PC-3 (cell line): ENCODE data around the gene CTNND2. TPM values are rescaled to one million over a fixed set of nuclear protein-coding genes. Genes with fewer than 3 reads are reported as not detected.

Source experiments
- ATAC-seq: fragments of 200-7000 bp; cut with Tn5 transposase; 2 replicates; pipeline ENCODE4 v1.9.1; 2020; ENCODE audit warnings: mild to moderate bottlenecking, moderate library complexity
- BruUV-seq: library from RNA; stranded (reverse); fragments of 400-500 nt; replicated peaks from 2 replicates; lab custom pipeline; 2021; lab: Mats Ljungman, UMichigan
- CTCF ChIA-PET: fragments of 300-600 bp; sonication (Branson Sonifier 250); formaldehyde crosslinking; loops from one replicate; lab custom pipeline; 2022; ENCODE audit warnings: antibody characterized with exemption; lab: Charles Lee
- POLR2A ChIA-PET: fragments of 300-600 bp; sonication (Branson Sonifier 250); formaldehyde crosslinking; loops from one replicate; lab custom pipeline; 2022; ENCODE audit warnings: antibody characterized with exemption; ENCODE audit not compliant: unreplicated experiment; lab: Charles Lee
- DNase-seq: peaks from one replicate; pipeline ENCODE4 v3.0.0-alpha.2; 2015
- H2AFZ ChIP-seq: fragments of 300-600 bp; sonication (generic); 2 replicates; pipeline ENCODE4 v1.6.0; 2016; ENCODE audit warnings: antibody characterized with exemption, low read length
- H3F3A ChIP-seq: fragments of 300-600 bp; sonication (generic); one replicate; pipeline ENCODE4 v1.6.0; 2017; ENCODE audit warnings: antibody characterized with exemption, low read length, control low read depth, mild to moderate bottlenecking; ENCODE audit not compliant: unreplicated experiment
- H3K27ac ChIP-seq: fragments of 300-600 bp; sonication (generic); 2 replicates; pipeline ENCODE4 v1.5.1; 2016; ENCODE audit warnings: mild to moderate bottlenecking, low read length
- H3K27me3 ChIP-seq: fragments of 300-600 bp; sonication (generic); 2 replicates; pipeline ENCODE4 v1.6.1; 2016; ENCODE audit warnings: low read length, mixed read lengths
- H3K36me3 ChIP-seq: fragments of 300-600 bp; sonication (generic); 2 replicates; pipeline ENCODE4 v1.6.1; 2016; ENCODE audit warnings: low read depth, mixed run types, low read length, mixed read lengths
- H3K4me1 ChIP-seq: fragments of 300-600 bp; sonication (generic); 2 replicates; pipeline ENCODE4 v1.5.1; 2016; ENCODE audit warnings: low read length; ENCODE audit not compliant: insufficient read depth
- H3K4me2 ChIP-seq: fragments of 300-600 bp; sonication (generic); 2 replicates; pipeline ENCODE4 v1.6.0; 2016; ENCODE audit warnings: low read length
- H3K4me3 ChIP-seq: fragments of 300-600 bp; sonication (generic); 2 replicates; pipeline ENCODE4 v1.5.1; 2016; ENCODE audit warnings: mild to moderate bottlenecking, low read length, mixed read lengths
- H3K79me2 ChIP-seq: fragments of 300-600 bp; sonication (generic); 2 replicates; pipeline ENCODE4 v1.6.1; 2017; ENCODE audit warnings: low read length, mixed read lengths
- H3K9ac ChIP-seq: fragments of 300-600 bp; sonication (generic); 2 replicates; pipeline ENCODE4 v1.6.0; 2016; ENCODE audit warnings: mild to moderate bottlenecking, low read length
- H3K9me2 ChIP-seq: fragments of 300-600 bp; sonication (generic); replicated peaks from 2 replicates; pipeline ENCODE4 v1.6.1; 2016; ENCODE audit warnings: mixed run types, low read length, mixed read lengths
- H3K9me3 ChIP-seq: fragments of 300-600 bp; sonication (generic); 2 replicates; pipeline ENCODE4 v1.6.1; 2016; ENCODE audit warnings: low read length, mixed read lengths
- H4K20me1 ChIP-seq: fragments of 300-600 bp; sonication (generic); 2 replicates; pipeline ENCODE4 v1.6.1; 2016; ENCODE audit warnings: low read length, mixed read lengths
- EZH2 ChIP-seq: fragments of 300-600 bp; sonication (generic); IDR thresholded peaks from one replicate; pipeline ENCODE4 v1.6.1; 2017; ENCODE audit warnings: antibody characterized with exemption, mild to moderate bottlenecking, low read length; ENCODE audit not compliant: unreplicated experiment
- EZH2phosphoT487 ChIP-seq: fragments of 300-600 bp; sonication (generic); IDR thresholded peaks from 2 replicates; pipeline ENCODE4 v1.6.1; 2018; ENCODE audit warnings: mild to moderate bottlenecking, antibody characterized with exemption, low read length, borderline replicate concordance
- intact Hi-C: fragments of 100-400 bp; cut with micrococcal nuclease; formaldehyde crosslinking; loops from 2 replicates; pipeline ENCODE4 v1.9.0; 2023
- total RNA-seq: library from RNA; depleted of rRNA; stranded (reverse); fragments of >200 nt; gene quantifications from 2 replicates; pipeline ENCODE4 v1.2.3, GENCODE V29; 2014
- TF ChIP-seq, protein P1 (sequence below): fragments of 300-600 bp; sonication (generic); conservative IDR thresholded peaks from 2 replicates; pipeline ENCODE4 v1.5.1; 2017; ENCODE audit warnings: antibody characterized with exemption, low read depth, mild to moderate bottlenecking, low read length

Gene CTNND2
- total RNA-seq, 1 experiment from 2014 or later: 1.8 TPM

DNA sequence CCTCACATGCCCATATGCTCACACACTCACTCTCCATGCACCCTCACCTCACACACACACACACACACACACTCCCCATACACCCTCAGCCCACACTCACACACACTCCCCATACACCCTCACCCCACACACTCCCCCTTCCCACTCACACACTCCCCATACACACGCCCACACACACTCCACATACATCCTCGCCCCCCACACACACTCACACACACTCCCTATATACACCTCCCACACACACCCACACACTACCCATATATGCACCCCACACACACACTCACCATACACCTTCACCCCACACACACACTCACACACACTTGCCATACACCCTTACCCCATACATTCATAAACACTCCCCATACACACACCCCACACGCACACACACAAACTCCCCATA lies 592.5 kb downstream of the CTNND2 start:
- Histone ChIP-seq H3K4me3 (no peak overlapping the region), H3K4me2 (no peak overlapping the region), H3K9ac (no peak overlapping the region), H3K36me3 (no peaks in the 10 kb centered on the region), H3K27me3 (0 out of 2 replicates have a peak, but pooled peaks cover 3% of the 10 kb centered on the region), H3K9me3 (no peaks in the 10 kb centered on the region), H3K9me2 (no peaks in the 10 kb centered on the region), H3K27ac (no peak overlapping the region), H3F3A (no peaks in the 10 kb centered on the region), H3K79me2 (no peaks in the 10 kb centered on the region), H2AFZ (no peak overlapping the region), H3K4me1 (no peaks in the 10 kb centered on the region), H4K20me1 (no peaks in the 10 kb centered on the region)
- POLR2A ChIA-PET: no interaction called here
- TF ChIP-seq EZH2: no peak
- TF ChIP-seq, protein P1, sequence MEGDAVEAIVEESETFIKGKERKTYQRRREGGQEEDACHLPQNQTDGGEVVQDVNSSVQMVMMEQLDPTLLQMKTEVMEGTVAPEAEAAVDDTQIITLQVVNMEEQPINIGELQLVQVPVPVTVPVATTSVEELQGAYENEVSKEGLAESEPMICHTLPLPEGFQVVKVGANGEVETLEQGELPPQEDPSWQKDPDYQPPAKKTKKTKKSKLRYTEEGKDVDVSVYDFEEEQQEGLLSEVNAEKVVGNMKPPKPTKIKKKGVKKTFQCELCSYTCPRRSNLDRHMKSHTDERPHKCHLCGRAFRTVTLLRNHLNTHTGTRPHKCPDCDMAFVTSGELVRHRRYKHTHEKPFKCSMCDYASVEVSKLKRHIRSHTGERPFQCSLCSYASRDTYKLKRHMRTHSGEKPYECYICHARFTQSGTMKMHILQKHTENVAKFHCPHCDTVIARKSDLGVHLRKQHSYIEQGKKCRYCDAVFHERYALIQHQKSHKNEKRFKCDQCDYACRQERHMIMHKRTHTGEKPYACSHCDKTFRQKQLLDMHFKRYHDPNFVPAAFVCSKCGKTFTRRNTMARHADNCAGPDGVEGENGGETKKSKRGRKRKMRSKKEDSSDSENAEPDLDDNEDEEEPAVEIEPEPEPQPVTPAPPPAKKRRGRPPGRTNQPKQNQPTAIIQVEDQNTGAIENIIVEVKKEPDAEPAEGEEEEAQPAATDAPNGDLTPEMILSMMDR: no peak
- no peak for TF ChIP-seq EZH2phosphoT487
- CTCF ChIA-PET: no interaction called here
- DNase-seq (no peak), ATAC-seq (no peak)
- no TSS peak for BruUV-seq
- intact Hi-C loops: no loop called here

DNA sequence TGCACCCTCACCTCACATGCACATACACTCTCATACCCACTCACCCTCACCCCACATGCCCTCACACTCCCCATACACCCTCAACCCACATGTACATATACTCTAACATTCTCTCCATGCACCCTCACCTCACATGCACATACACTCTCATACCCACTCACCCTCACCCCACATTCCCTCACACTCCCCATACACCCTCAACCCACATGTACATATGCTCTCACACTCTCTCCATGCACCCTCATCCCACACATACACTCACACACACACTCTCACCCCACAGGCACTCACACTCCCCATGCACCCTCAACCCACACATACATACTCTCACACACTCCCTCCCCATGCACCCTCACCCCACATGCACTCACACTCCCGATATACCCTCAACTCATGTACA lies 593.0 kb downstream of the CTNND2 start:
- Histone ChIP-seq H3F3A (no peaks in the 10 kb centered on the region), H3K79me2 (no peaks in the 10 kb centered on the region), H3K4me3 (no peak overlapping the region), H3K9me2 (no peaks in the 10 kb centered on the region), H3K4me2 (no peak overlapping the region), H3K27ac (no peak overlapping the region), H2AFZ (no peak overlapping the region), H3K9ac (no peak overlapping the region), H3K27me3 (peaks cover 3% of the 10 kb centered on the region; the same call in 1 of the 2 replicates), H3K36me3 (no peaks in the 10 kb centered on the region), H3K4me1 (no peaks in the 10 kb centered on the region), H3K9me3 (no peaks in the 10 kb centered on the region), H4K20me1 (no peaks in the 10 kb centered on the region)
- ChIA-PET POLR2A (no interaction called here), CTCF (no interaction called here)
- DNase-seq (no peak), ATAC-seq (no peak)
- TF ChIP-seq EZH2 (no peak), EZH2phosphoT487 (no peak)
- TF ChIP-seq, protein P1: no peak
- BruUV-seq: no TSS peak
- intact Hi-C loops: no loop called here

DNA sequence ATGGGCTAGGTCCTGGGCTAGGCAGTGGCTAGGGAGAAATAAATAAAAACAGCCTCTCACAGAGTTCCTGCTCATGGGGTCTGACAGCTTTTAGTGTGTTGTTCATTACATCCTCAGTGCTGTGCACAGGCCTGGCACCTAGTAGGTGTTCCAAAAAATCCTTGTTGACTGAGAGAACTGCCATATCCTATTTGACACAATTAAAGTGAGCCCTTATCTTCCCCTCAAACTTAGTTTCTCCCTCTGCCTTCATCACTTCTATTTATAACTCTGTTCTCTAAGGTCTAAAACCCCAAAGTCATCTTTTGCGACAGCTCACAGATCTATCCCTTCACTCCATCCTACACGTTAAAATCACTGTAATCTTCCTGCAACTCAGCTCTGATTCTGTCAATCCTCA lies 594.1 kb downstream of the CTNND2 start:
- Histone ChIP-seq H3K9me3 (no peaks in the 10 kb centered on the region), H3K9ac (no peak overlapping the region), H3K27ac (no peak overlapping the region), H3F3A (no peaks in the 10 kb centered on the region), H3K9me2 (no peaks in the 10 kb centered on the region), H3K4me3 (no peak overlapping the region), H3K4me2 (no peak overlapping the region), H3K27me3 (peaks cover 6% of the 10 kb centered on the region; the same call in 1 of the 2 replicates), H3K36me3 (no peaks in the 10 kb centered on the region), H3K4me1 (no peaks in the 10 kb centered on the region), H4K20me1 (no peaks in the 10 kb centered on the region), H2AFZ (no peak overlapping the region), H3K79me2 (no peaks in the 10 kb centered on the region)
- CTCF ChIA-PET: no interaction called here
- DNase-seq: no peak
- TF ChIP-seq EZH2phosphoT487: no peak
- TF ChIP-seq, protein P1: no peak
- no TSS peak for BruUV-seq
- POLR2A ChIA-PET: no interaction called here
- ATAC-seq: no peak
- intact Hi-C loops: no loop called here
